Stimulated activated naive CD4-positive, alpha-beta T cell treated with Interleukin-2 at 50 U/mL for 16 hours (primary cell): ENCODE results near the gene CALY.

Experiments
- DNase-seq: peaks from one replicate; lab custom pipeline; 2025; lab: John Stamatoyannopoulos, UW

CALY gene

GRCh38 chr10:133287832-133288500, 48.7 kb downstream of the CALY start:
- DNase-seq: no peak

- DNase-seq: no peak
These were observed 50.3 kb downstream of the CALY start for GRCh38 chr10:133286366-133286765.

- DNase-seq: no peak
These were observed 51.5 kb downstream of the CALY start for GRCh38 chr10:133285217-133285616.

- no peak for DNase-seq
These were observed 52.8 kb downstream of the CALY start for GRCh38 chr10:133283931-133284330.

GRCh38 chr10:133282846-133283390, 53.8 kb downstream of the CALY start:
- no peak for DNase-seq

- DNase-seq: no peak
These were observed 54.9 kb downstream of the CALY start for GRCh38 chr10:133281628-133282372.

- no peak for DNase-seq
These were observed 55.6 kb downstream of the CALY start for GRCh38 chr10:133281084-133281483.

GRCh38 chr10:133280391-133281059, 56.2 kb downstream of the CALY start:
- DNase-seq: no peak

GRCh38 chr10:133279326-133280226, 57.1 kb downstream of the CALY start:
- DNase-seq: no peak

- peak; percentile 49 for DNase-seq
These were observed 58.0 kb downstream of the CALY start for GRCh38 chr10:133278577-133279265.

GRCh38 chr10:133277993-133278576, 58.6 kb downstream of the CALY start:
- no peak for DNase-seq

GRCh38 chr10:133277277-133277992, 59.3 kb downstream of the CALY start:
- DNase-seq: no peak

- peak; percentile 61 for DNase-seq
These were observed 60.1 kb downstream of the CALY start, which contains the start of gene ADAM8 for GRCh38 chr10:133276435-133277201. ADAM8 (minus strand) TSS chr10:133276868; CDS start chr10:133276817, 51 bp downstream.

GRCh38 chr10:133276100-133276434, 60.6 kb downstream of the CALY start:
- no peak for DNase-seq

- peak; percentile 46 for DNase-seq
These were observed 61.0 kb downstream of the CALY start for GRCh38 chr10:133275684-133276092.

GRCh38 chr10:133274751-133275683, 61.7 kb downstream of the CALY start:
- peak; percentile 91 for DNase-seq
